ENCODE data around the gene WDR77.

The WDR77 gene

GRCh38 chr1:111448918-111449702 is at the start of gene WDR77, which contains the start of gene ATP5PB:
Gene WDR77 (minus strand): TSS chr1:111449256. CDS start chr1:111449169, 87 bp downstream.
Gene ATP5PB (plus strand): TSS chr1:111449464. CDS start chr1:111449542, 78 bp downstream.
- peak; percentile 96 to 98 for DNase-seq

- DNase-seq = no peak
These were observed 48.5 kb upstream of the WDR77 start for GRCh38 chr1:111497592-111497991.

GRCh38 chr1:111496398-111496797 is 47.3 kb upstream of the WDR77 start:
- DNase-seq = peak in 1 of 2 donors; percentile 33

GRCh38 chr1:111491070-111491469 is 42.0 kb upstream of the WDR77 start:
- DNase-seq = no peak

GRCh38 chr1:111490220-111490619 is 41.2 kb upstream of the WDR77 start:
- DNase-seq = no peak

- DNase-seq = no peak
These were observed 40.5 kb upstream of the WDR77 start for GRCh38 chr1:111489604-111490003.

- no peak for DNase-seq
These were observed 39.6 kb upstream of the WDR77 start for GRCh38 chr1:111488669-111489068.

GRCh38 chr1:111487133-111487532 is 38.1 kb upstream of the WDR77 start:
- DNase-seq = no peak

GRCh38 chr1:111486431-111486830 is 37.4 kb upstream of the WDR77 start:
- no peak for DNase-seq

- no peak for DNase-seq
These were observed 35.5 kb upstream of the WDR77 start for GRCh38 chr1:111484391-111485026.

GRCh38 chr1:111483876-111484275 is 34.8 kb upstream of the WDR77 start:
- no peak for DNase-seq

- DNase-seq = no peak
These were observed 34.1 kb upstream of the WDR77 start for GRCh38 chr1:111483166-111483565.

- peak; percentile 64 to 71 for DNase-seq
These were observed 32.5 kb upstream of the WDR77 start for GRCh38 chr1:111481387-111482221.

GRCh38 chr1:111480674-111481073 is 31.6 kb upstream of the WDR77 start:
- no peak for DNase-seq

GRCh38 chr1:111476761-111477309 is 27.8 kb upstream of the WDR77 start:
- DNase-seq = peak; percentile 29 to 66

GRCh38 chr1:111476214-111476613 is 27.2 kb upstream of the WDR77 start:
- DNase-seq = no peak

GRCh38 chr1:111475701-111476100 is 26.6 kb upstream of the WDR77 start:
- DNase-seq = peak; percentile 12 to 43

GRCh38 chr1:111474521-111474920 is 25.5 kb upstream of the WDR77 start:
- DNase-seq = no peak

- no peak for DNase-seq
These were observed 25.1 kb upstream of the WDR77 start for GRCh38 chr1:111474106-111474505.

GRCh38 chr1:111471538-111471937 is 22.5 kb upstream of the WDR77 start:
- no peak for DNase-seq

- peak; percentile 88 for DNase-seq
These were observed 22.0 kb upstream of the WDR77 start for GRCh38 chr1:111471012-111471411.

GRCh38 chr1:111470596-111470995 is 21.5 kb upstream of the WDR77 start:
- no peak for DNase-seq

- DNase-seq = no peak
These were observed 20.5 kb upstream of the WDR77 start for GRCh38 chr1:111469539-111469938.
